ENCODE measurements around the gene CCS.

GRCh38 chr11:66586136-66586535, 6.8 kb upstream of the CCS start:
- no peak for TF ChIP-seq CTCF (IDR thresholded peaks at IDR 0.05)
- TF ChIP-seq POLR2A (IDR thresholded peaks at IDR 0.05), result no peak

All from esophagus squamous epithelium (tissue), 4 donors.